Neural cell (in vitro differentiated cells): ENCODE measurements around the gene HSBP1L1. TPM values are rescaled to one million over a fixed set of nuclear protein-coding genes. Genes with fewer than 3 reads are reported as not detected.

ENCODE experiments used
- H2AFZ ChIP-seq: fragments of 200-600, 300-800 bp; sonication (generic), shearing (Covaris generic); 2 replicates; pipeline ENCODE4 v1.6.0; 2014; ENCODE audit warnings: low read depth, mild to moderate bottlenecking, antibody characterized with exemption, low read length, moderate library complexity
- H3F3A ChIP-seq: fragments of 200-600 bp; shearing (Covaris generic); 2 replicates; pipeline ENCODE4 v1.6.1; 2016; ENCODE audit warnings: mild to moderate bottlenecking, moderate library complexity, mixed read lengths, antibody characterized with exemption, low read length; ENCODE audit not compliant: insufficient read depth, poor library complexity, severe bottlenecking
- H3K27ac ChIP-seq: fragments of 200-600, 300-800 bp; sonication (generic), shearing (Covaris generic); 2 replicates; pipeline ENCODE4 v1.5.1; 2014; ENCODE audit warnings: mild to moderate bottlenecking, low read length, moderate library complexity
- H3K27me3 ChIP-seq: fragments of 300-800, 200-600 bp; sonication (generic), shearing (Covaris generic); 2 replicates; pipeline ENCODE4 v1.6.0; 2014; ENCODE audit warnings: mild to moderate bottlenecking, low read depth, low read length, moderate library complexity; ENCODE audit not compliant: insufficient read depth
- H3K36me3 ChIP-seq: fragments of 300-800, 200-600 bp; sonication (generic), shearing (Covaris generic); 2 replicates; pipeline ENCODE4 v1.5.1; 2014; ENCODE audit warnings: mild to moderate bottlenecking, antibody characterized with exemption, low read length, moderate library complexity; ENCODE audit not compliant: insufficient read depth
- H3K4me2 ChIP-seq: fragments of 300-800, 200-600 bp; sonication (generic), shearing (Covaris generic); 2 replicates; pipeline ENCODE4 v1.6.0; 2014; ENCODE audit warnings: mild to moderate bottlenecking, low read length
- H3K4me3 ChIP-seq: fragments of 300-800, 200-600 bp; sonication (generic), shearing (Covaris generic); 2 replicates; pipeline ENCODE4 v1.5.1; 2014; ENCODE audit warnings: mild to moderate bottlenecking, low read length, moderate library complexity
- H3K79me2 ChIP-seq: fragments of 200-600 bp; shearing (Covaris generic); replicated peaks from 2 replicates; pipeline ENCODE4 v1.6.0; 2014; ENCODE audit warnings: mild to moderate bottlenecking, low read length, moderate library complexity; ENCODE audit not compliant: insufficient read depth
- H3K9ac ChIP-seq: fragments of 300-800, 200-600 bp; sonication (generic), shearing (Covaris generic); 2 replicates; pipeline ENCODE4 v1.6.1; 2016; ENCODE audit warnings: mild to moderate bottlenecking, low read length, mixed read lengths
- H3K9me2 ChIP-seq: fragments of 200-600 bp; shearing (Covaris generic); 2 replicates; pipeline ENCODE4 v1.6.1; 2016; ENCODE audit warnings: mild to moderate bottlenecking, low read length, mixed read lengths; ENCODE audit not compliant: insufficient read depth
- H3K9me3 ChIP-seq: fragments of 200-600, 300-800 bp; sonication (generic), shearing (Covaris generic); 2 replicates; pipeline ENCODE4 v1.6.1; 2016; ENCODE audit warnings: mild to moderate bottlenecking, mixed run types, low read length, moderate library complexity, mixed read lengths
- H4K20me1 ChIP-seq: fragments of 200-600 bp; shearing (Covaris generic); 2 replicates; pipeline ENCODE4 v1.6.1; 2016; ENCODE audit warnings: mild to moderate bottlenecking, mixed run types; ENCODE audit not compliant: insufficient read depth
- EP300 ChIP-seq: fragments of 450-650 bp; conservative IDR thresholded peaks from 2 replicates; pipeline ENCODE4 v1.6.1; 2014; ENCODE audit warnings: antibody characterized with exemption, mild to moderate bottlenecking, moderate library complexity; ENCODE audit not compliant: poor library complexity, severe bottlenecking
- EZH2 ChIP-seq: fragments of 200-600, 300-800 bp; shearing (Covaris generic), sonication (generic); IDR thresholded peaks from 2 replicates; pipeline ENCODE4 v1.6.1; 2014; ENCODE audit warnings: antibody characterized with exemption, low read length, borderline replicate concordance, mild to moderate bottlenecking; ENCODE audit not compliant: insufficient read depth, poor library complexity, severe bottlenecking
- MXI1 ChIP-seq: fragments of 450-650 bp; conservative IDR thresholded peaks from 2 replicates; pipeline ENCODE4 v1.6.1; 2014; ENCODE audit warnings: antibody characterized with exemption, mild to moderate bottlenecking; ENCODE audit not compliant: poor library complexity, severe bottlenecking
- POLR2AphosphoS5 ChIP-seq: IDR thresholded peaks from 2 replicates; pipeline ENCODE4 v1.6.1; 2012
- RAD21 ChIP-seq: fragments of 450-650 bp; conservative IDR thresholded peaks from 2 replicates; pipeline ENCODE4 v1.6.1; 2014; ENCODE audit warnings: antibody characterized with exemption, mild to moderate bottlenecking, moderate library complexity
- SMC3 ChIP-seq: fragments of 450-650 bp; conservative IDR thresholded peaks from 2 replicates; pipeline ENCODE4 v1.6.1; 2014; ENCODE audit warnings: antibody characterized with exemption, mild to moderate bottlenecking, moderate library complexity; ENCODE audit not compliant: poor library complexity
- TAF1 ChIP-seq: IDR thresholded peaks from 2 replicates; pipeline ENCODE4 v1.6.1; 2012; ENCODE audit warnings: low read depth
- polyA plus RNA-seq: library from polyadenylated mRNA; depleted of rRNA; stranded (reverse); fragments of >200 nt; gene quantifications from 2 replicates; pipeline ENCODE4 v1.2.3, GENCODE V29; 2014
- TF ChIP-seq, protein P1 (sequence below): IDR thresholded peaks from 2 replicates; pipeline ENCODE4 v1.6.1; 2012; ENCODE audit warnings: borderline replicate concordance
- TF ChIP-seq, protein P2 (sequence below): fragments of 450-650 bp; IDR thresholded peaks from 2 replicates; pipeline ENCODE4 v1.5.1; 2014; ENCODE audit warnings: antibody characterized with exemption, mild to moderate bottlenecking, moderate library complexity; ENCODE audit not compliant: poor library complexity, severe bottlenecking

The HSBP1L1 gene
- polyA plus RNA-seq, 1 donor from 2014 or later, result 0.84 TPM

DNA sequence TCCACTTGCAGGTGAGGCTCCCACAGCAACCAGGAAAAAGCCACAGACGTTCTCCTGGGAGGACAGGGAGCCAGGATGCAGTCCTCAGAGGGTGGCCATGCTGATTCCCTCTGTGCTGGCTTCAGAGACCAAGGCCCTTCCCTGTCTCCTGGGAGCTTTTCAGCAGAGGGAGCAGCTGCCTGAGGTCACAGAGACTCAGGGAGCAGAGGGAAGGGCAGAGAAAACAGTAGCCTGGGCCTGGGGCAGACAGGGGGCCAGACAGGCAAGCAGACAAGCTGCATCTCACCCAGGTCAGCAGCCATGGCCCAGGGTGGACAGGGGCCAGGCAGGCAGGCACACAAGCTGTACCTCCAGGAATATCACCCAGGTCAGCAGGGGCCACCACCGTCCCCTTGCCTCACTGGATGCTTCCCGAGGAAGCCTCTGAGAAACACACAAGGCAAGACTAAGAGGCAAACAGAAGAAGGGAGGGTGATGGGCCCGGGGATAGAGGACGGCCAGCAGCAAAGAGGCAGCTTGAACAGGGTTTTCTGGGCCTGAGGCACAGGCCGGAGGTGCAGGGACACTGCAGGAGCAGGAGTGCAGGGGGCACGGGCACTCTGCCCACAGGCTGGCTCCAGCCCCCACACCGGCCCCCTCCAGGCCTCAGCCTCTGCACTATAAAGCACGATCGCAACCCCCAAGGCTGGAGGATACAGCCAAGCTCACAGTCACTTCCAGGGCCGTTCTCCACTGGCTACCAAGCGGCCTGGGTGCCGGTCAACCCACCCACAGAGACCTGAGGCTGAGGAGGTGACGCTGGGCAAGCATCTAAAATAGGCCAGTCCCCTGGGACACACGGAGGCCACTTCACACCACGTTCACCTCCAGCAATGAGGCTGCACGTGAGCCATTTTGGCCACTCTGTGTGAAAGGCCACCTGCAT lies 19.1 kb upstream of the HSBP1L1 start:
- peaks cover 36% of the 10 kb centered on the region for H3K79me2 ChIP-seq
- no peak for TF ChIP-seq MXI1
- TF ChIP-seq POLR2AphosphoS5, result no peak
- TF ChIP-seq, protein P1, sequence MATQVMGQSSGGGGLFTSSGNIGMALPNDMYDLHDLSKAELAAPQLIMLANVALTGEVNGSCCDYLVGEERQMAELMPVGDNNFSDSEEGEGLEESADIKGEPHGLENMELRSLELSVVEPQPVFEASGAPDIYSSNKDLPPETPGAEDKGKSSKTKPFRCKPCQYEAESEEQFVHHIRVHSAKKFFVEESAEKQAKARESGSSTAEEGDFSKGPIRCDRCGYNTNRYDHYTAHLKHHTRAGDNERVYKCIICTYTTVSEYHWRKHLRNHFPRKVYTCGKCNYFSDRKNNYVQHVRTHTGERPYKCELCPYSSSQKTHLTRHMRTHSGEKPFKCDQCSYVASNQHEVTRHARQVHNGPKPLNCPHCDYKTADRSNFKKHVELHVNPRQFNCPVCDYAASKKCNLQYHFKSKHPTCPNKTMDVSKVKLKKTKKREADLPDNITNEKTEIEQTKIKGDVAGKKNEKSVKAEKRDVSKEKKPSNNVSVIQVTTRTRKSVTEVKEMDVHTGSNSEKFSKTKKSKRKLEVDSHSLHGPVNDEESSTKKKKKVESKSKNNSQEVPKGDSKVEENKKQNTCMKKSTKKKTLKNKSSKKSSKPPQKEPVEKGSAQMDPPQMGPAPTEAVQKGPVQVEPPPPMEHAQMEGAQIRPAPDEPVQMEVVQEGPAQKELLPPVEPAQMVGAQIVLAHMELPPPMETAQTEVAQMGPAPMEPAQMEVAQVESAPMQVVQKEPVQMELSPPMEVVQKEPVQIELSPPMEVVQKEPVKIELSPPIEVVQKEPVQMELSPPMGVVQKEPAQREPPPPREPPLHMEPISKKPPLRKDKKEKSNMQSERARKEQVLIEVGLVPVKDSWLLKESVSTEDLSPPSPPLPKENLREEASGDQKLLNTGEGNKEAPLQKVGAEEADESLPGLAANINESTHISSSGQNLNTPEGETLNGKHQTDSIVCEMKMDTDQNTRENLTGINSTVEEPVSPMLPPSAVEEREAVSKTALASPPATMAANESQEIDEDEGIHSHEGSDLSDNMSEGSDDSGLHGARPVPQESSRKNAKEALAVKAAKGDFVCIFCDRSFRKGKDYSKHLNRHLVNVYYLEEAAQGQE, result no peak
- TF ChIP-seq, protein P2, sequence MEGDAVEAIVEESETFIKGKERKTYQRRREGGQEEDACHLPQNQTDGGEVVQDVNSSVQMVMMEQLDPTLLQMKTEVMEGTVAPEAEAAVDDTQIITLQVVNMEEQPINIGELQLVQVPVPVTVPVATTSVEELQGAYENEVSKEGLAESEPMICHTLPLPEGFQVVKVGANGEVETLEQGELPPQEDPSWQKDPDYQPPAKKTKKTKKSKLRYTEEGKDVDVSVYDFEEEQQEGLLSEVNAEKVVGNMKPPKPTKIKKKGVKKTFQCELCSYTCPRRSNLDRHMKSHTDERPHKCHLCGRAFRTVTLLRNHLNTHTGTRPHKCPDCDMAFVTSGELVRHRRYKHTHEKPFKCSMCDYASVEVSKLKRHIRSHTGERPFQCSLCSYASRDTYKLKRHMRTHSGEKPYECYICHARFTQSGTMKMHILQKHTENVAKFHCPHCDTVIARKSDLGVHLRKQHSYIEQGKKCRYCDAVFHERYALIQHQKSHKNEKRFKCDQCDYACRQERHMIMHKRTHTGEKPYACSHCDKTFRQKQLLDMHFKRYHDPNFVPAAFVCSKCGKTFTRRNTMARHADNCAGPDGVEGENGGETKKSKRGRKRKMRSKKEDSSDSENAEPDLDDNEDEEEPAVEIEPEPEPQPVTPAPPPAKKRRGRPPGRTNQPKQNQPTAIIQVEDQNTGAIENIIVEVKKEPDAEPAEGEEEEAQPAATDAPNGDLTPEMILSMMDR, result no peak
- TF ChIP-seq SMC3, result no peak
- no peak for TF ChIP-seq RAD21
- TF ChIP-seq EZH2, result no peak
- TF ChIP-seq EP300, result no peak
- no peak overlapping the region for H2AFZ ChIP-seq
- no peak overlapping the region for H3K4me2 ChIP-seq
- H3F3A ChIP-seq, result no peaks in the 10 kb centered on the region
- H3K9ac ChIP-seq, result no peak overlapping the region
- no peaks in the 10 kb centered on the region for H3K9me3 ChIP-seq
- H3K27ac ChIP-seq, result no peak overlapping the region
- no peaks in the 10 kb centered on the region for H3K9me2 ChIP-seq
- peaks cover under 1% of the 10 kb centered on the region for H4K20me1 ChIP-seq
- peaks cover 6% of the 10 kb centered on the region for H3K36me3 ChIP-seq
- no peaks in the 10 kb centered on the region for H3K27me3 ChIP-seq
- H3K4me3 ChIP-seq, result no peak overlapping the region

DNA sequence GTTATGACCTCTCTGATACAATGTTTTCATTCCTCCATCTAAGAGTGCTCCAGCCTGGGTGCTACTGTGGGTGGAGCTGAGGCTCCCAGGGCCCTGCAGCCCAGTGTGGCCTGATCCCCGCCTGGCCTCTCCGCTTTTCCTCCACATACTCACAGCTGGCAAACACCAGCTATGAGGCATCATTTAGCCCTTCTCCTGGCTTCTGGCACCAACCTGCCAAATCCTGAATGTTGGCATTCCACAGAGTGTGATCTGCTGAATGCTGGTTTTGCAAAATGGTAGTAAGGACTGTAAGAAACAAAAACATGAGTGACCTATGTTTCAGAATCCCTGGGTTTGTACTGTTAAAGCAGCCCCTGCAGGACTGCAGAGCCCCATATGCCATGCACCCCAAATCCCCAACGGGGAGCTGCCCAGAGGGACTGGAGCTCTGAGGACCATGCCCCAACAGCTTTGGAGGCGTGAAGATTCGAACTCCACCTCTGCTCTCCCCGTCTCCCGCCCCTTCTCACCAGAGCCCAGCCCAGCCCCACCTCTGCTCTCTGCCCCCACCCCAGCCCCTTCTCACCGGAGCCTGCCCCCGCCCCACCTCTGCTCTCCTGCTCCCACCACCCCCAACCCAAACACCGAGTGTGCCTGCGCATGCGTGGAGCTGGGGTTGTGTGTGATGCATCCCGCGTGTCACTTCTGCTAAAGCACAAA lies 17.2 kb upstream of the HSBP1L1 start:
- Histone ChIP-seq H3K27me3 (no peaks in the 10 kb centered on the region), H3K9ac (no peak overlapping the region), H3K79me2 (peaks cover 40% of the 10 kb centered on the region), H2AFZ (no peak overlapping the region), H3F3A (no peaks in the 10 kb centered on the region), H4K20me1 (peaks cover 4% of the 10 kb centered on the region), H3K36me3 (no peaks in the 10 kb centered on the region), H3K9me3 (no peaks in the 10 kb centered on the region), H3K9me2 (no peaks in the 10 kb centered on the region), H3K4me3 (no peak overlapping the region), H3K27ac (no peak overlapping the region), H3K4me2 (no peak overlapping the region)
- TF ChIP-seq TAF1 (no peak), EZH2 (no peak), POLR2AphosphoS5 (no peak), EP300 (no peak)
- TF ChIP-seq, protein P2, result no peak
- TF ChIP-seq, protein P1, result no peak
